H9 (cell line): ENCODE measurements around the gene CGB5. TPM values are rescaled to one million over a fixed set of nuclear protein-coding genes. Genes with fewer than 3 reads are reported as not detected.

Experiments
- DNase-seq: peaks from one replicate; pipeline ENCODE4 v3.0.0-alpha.2; 2017
- H2AFZ ChIP-seq: one replicate; pipeline ENCODE4 v1.6.1; 2013; ENCODE audit warnings: mild to moderate bottlenecking, low read length, control low read depth, moderate library complexity
- H2AK5ac ChIP-seq: 2 replicates; pipeline ENCODE4 v1.6.1; 2013; ENCODE audit warnings: low read length, control low read depth, mixed read lengths; ENCODE audit not compliant: insufficient read length
- H2BK120ac ChIP-seq: one replicate; pipeline ENCODE4 v1.6.1; 2013; ENCODE audit warnings: low read depth, mild to moderate bottlenecking, low read length, control low read depth, inconsistent platforms; ENCODE audit not compliant: poor library complexity, severe bottlenecking
- H2BK12ac ChIP-seq: 2 replicates; pipeline ENCODE4 v1.6.1; 2013; ENCODE audit warnings: low read length, control low read depth, mixed read lengths, low read depth; ENCODE audit not compliant: insufficient read length
- H2BK15ac ChIP-seq: 2 replicates; pipeline ENCODE4 v1.6.1; 2013; ENCODE audit warnings: low read depth, low read length, control low read depth
- H2BK20ac ChIP-seq: one replicate; pipeline ENCODE4 v1.6.1; 2013; ENCODE audit warnings: low read depth, mild to moderate bottlenecking, low read length, control low read depth, inconsistent platforms; ENCODE audit not compliant: poor library complexity, severe bottlenecking
- H2BK5ac ChIP-seq: 2 replicates; pipeline ENCODE4 v1.6.1; 2013; ENCODE audit warnings: low read length, control low read depth, mixed read lengths; ENCODE audit not compliant: insufficient read length
- H3K14ac ChIP-seq: 2 replicates; pipeline ENCODE4 v1.6.1; 2013; ENCODE audit warnings: low read length, control low read depth; ENCODE audit not compliant: insufficient read depth
- H3K18ac ChIP-seq: 2 replicates; pipeline ENCODE4 v1.6.1; 2013; ENCODE audit warnings: low read depth, mild to moderate bottlenecking, mixed read lengths, low read length, control low read depth; ENCODE audit not compliant: insufficient read length
- H3K23ac ChIP-seq: 2 replicates; pipeline ENCODE4 v1.6.1; 2013; ENCODE audit warnings: low read length, control low read depth, mixed read lengths, low read depth; ENCODE audit not compliant: insufficient read length
- H3K23me2 ChIP-seq: 2 replicates; pipeline ENCODE4 v1.6.1; 2013; ENCODE audit warnings: low read depth, mild to moderate bottlenecking, mixed read lengths, low read length, control low read depth; ENCODE audit not compliant: insufficient read length, poor library complexity, severe bottlenecking
- H3K27ac ChIP-seq: 2 replicates; pipeline ENCODE4 v1.5.1; 2013; ENCODE audit warnings: low read length, control low read depth, mixed read lengths, low read depth; ENCODE audit not compliant: insufficient read length
- H3K27me3 ChIP-seq: 2 replicates; pipeline ENCODE4 v1.6.1; 2013; ENCODE audit warnings: low read length, control low read depth, inconsistent platforms; ENCODE audit not compliant: insufficient read depth
- H3K4ac ChIP-seq: 2 replicates; pipeline ENCODE4 v1.6.1; 2013; ENCODE audit warnings: low read depth, mild to moderate bottlenecking, control low read depth, inconsistent platforms, low read length, moderate library complexity
- H3K4me1 ChIP-seq: 2 replicates; pipeline ENCODE4 v1.6.1; 2013; ENCODE audit warnings: low read length, control low read depth, inconsistent platforms; ENCODE audit not compliant: insufficient read depth
- H3K4me2 ChIP-seq: 2 replicates; pipeline ENCODE4 v1.6.1; 2013; ENCODE audit warnings: low read length, control low read depth, mixed read lengths; ENCODE audit not compliant: insufficient read length, insufficient read depth
- H3K56ac ChIP-seq: 2 replicates; pipeline ENCODE4 v1.6.1; 2013; ENCODE audit warnings: low read depth, mild to moderate bottlenecking, mixed read lengths, low read length, control low read depth; ENCODE audit not compliant: insufficient read length
- H3K79me1 ChIP-seq: 2 replicates; pipeline ENCODE4 v1.6.1; 2013; ENCODE audit warnings: low read depth, mild to moderate bottlenecking, moderate library complexity, low read length, control low read depth, inconsistent platforms; ENCODE audit not compliant: insufficient read depth, poor library complexity, severe bottlenecking
- H3K79me2 ChIP-seq: 2 replicates; pipeline ENCODE4 v1.6.1; 2013; ENCODE audit warnings: low read length, control low read depth, inconsistent platforms; ENCODE audit not compliant: insufficient read depth
- H3K9ac ChIP-seq: 2 replicates; pipeline ENCODE4 v1.6.1; 2013; ENCODE audit warnings: low read length, control low read depth, mixed read lengths; ENCODE audit not compliant: insufficient read length; ENCODE audit errors: extremely low read depth
- H3K9me3 ChIP-seq: one replicate; pipeline ENCODE4 v1.6.1; 2013; ENCODE audit warnings: low read depth, low read length, inconsistent platforms; ENCODE audit not compliant: control insufficient read depth
- H3T11ph ChIP-seq: one replicate; pipeline ENCODE4 v1.6.1; 2013; ENCODE audit warnings: mild to moderate bottlenecking, low read length, control low read depth, inconsistent platforms
- H4K20me1 ChIP-seq: one replicate; pipeline ENCODE4 v1.6.1; 2013; ENCODE audit not compliant: control insufficient read depth, insufficient read length, insufficient read depth
- H4K5ac ChIP-seq: 2 replicates; pipeline ENCODE4 v1.6.1; 2013; ENCODE audit warnings: low read depth, mild to moderate bottlenecking, mixed read lengths, low read length, control low read depth; ENCODE audit not compliant: insufficient read length
- H4K8ac ChIP-seq: replicated peaks from 2 replicates; pipeline ENCODE4 v1.6.1; 2013; ENCODE audit warnings: low read length, control low read depth, mixed read lengths, low read depth; ENCODE audit not compliant: insufficient read length
- H4K91ac ChIP-seq: 2 replicates; pipeline ENCODE4 v1.6.1; 2013; ENCODE audit warnings: low read depth, mild to moderate bottlenecking, moderate library complexity, mixed read lengths, low read length, control low read depth; ENCODE audit not compliant: insufficient read length
- H3K27ac Mint-ChIP-seq, 3 experiments: 2 replicates in 2 of 3; 3 replicates in 1 of 3; pipeline ENCODE4 v1.8.0; 2020 to 2021; ENCODE audit warnings: mixed read lengths in 3 of 3, mild to moderate bottlenecking in 1 of 3, moderate library complexity in 1 of 3
- H3K27me3 Mint-ChIP-seq: 2 replicates; pipeline ENCODE4 v1.8.0; 2021; ENCODE audit warnings: low read depth, mild to moderate bottlenecking, moderate library complexity, mixed read lengths
- H3K36me3 Mint-ChIP-seq, 3 experiments: 2 replicates in 2 of 3; 3 replicates in 1 of 3; pipeline ENCODE4 v1.8.0; 2020 to 2021; ENCODE audit warnings: low read depth in 3 of 3, mixed read lengths in 3 of 3; ENCODE audit not compliant: insufficient read depth in 1 of 3
- H3K4me1 Mint-ChIP-seq, 2 experiments: 2 replicates each; pipeline ENCODE4 v1.8.0; 2020; ENCODE audit warnings: mixed read lengths in 2 of 2
- H3K4me3 Mint-ChIP-seq, 2 experiments: 2 replicates in 1 of 2; 3 replicates in 1 of 2; pipeline ENCODE4 v1.8.0; 2020 to 2021; ENCODE audit warnings: mild to moderate bottlenecking in 2 of 2, mixed read lengths in 2 of 2, moderate library complexity in 1 of 2
- H3K9me3 Mint-ChIP-seq, 2 experiments: 2 replicates in 1 of 2; 3 replicates in 1 of 2; pipeline ENCODE4 v1.8.0; 2020; ENCODE audit warnings: mild to moderate bottlenecking in 2 of 2, mixed read lengths in 2 of 2, moderate library complexity in 1 of 2
- WGBS: extraction: QIAGEN DNeasy Blood & Tissue Kit; methylation state at CpG from one replicate; pipeline ENCODE4 v1.1.7; 2013; ENCODE audit warnings: missing lambda C conversion rate, low lambda C conversion rate, mixed read lengths; ENCODE audit not compliant: insufficient read length; ENCODE audit errors: extremely low coverage; 5-methylcytosine and 5-hydroxymethylcytosine counted together
- total RNA-seq: library from RNA; stranded (reverse); gene quantifications from 2 replicates; pipeline ENCODE4 v1.2.1, GENCODE V29; 2021
- TF ChIP-seq, protein P1 (sequence below): fragments of 200-600 bp; sonication (generic); conservative IDR thresholded peaks from 3 replicates; pipeline ENCODE4 v1.8.0; 2021; ENCODE audit warnings: antibody characterized with exemption, mild to moderate bottlenecking

The CGB5 gene
- total RNA-seq, 1 experiment from 2014 or later = not detected

GRCh38 chr19:49091391-49092038 is 47.9 kb downstream of the CGB5 start:
- H2AFZ ChIP-seq = no peak overlapping the region
- H4K5ac ChIP-seq = no peak overlapping the region
- Mint-ChIP-seq H3K4me3 (no peak overlapping the region), H3K27ac (no peak overlapping the region), H3K4me1 (peaks cover 6 to 7% of the 10 kb centered on the region in 2 experiments), H3K27me3 (no peaks in the 10 kb centered on the region), H3K9me3 (no peaks in the 10 kb centered on the region), H3K36me3 (peaks cover 46 to 85% (median 84%) of the 10 kb centered on the region in 3 experiments)
- no peak overlapping the region for H3K9ac ChIP-seq
- TF ChIP-seq, protein P1, sequence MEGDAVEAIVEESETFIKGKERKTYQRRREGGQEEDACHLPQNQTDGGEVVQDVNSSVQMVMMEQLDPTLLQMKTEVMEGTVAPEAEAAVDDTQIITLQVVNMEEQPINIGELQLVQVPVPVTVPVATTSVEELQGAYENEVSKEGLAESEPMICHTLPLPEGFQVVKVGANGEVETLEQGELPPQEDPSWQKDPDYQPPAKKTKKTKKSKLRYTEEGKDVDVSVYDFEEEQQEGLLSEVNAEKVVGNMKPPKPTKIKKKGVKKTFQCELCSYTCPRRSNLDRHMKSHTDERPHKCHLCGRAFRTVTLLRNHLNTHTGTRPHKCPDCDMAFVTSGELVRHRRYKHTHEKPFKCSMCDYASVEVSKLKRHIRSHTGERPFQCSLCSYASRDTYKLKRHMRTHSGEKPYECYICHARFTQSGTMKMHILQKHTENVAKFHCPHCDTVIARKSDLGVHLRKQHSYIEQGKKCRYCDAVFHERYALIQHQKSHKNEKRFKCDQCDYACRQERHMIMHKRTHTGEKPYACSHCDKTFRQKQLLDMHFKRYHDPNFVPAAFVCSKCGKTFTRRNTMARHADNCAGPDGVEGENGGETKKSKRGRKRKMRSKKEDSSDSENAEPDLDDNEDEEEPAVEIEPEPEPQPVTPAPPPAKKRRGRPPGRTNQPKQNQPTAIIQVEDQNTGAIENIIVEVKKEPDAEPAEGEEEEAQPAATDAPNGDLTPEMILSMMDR = no peak
- H3K4ac ChIP-seq = no peak overlapping the region
- no peaks in the 10 kb centered on the region for H3K23me2 ChIP-seq
- no peak overlapping the region for H4K91ac ChIP-seq
- H4K20me1 ChIP-seq = no peaks in the 10 kb centered on the region
- H2BK120ac ChIP-seq = no peak overlapping the region
- no peak overlapping the region for H2BK20ac ChIP-seq
- WGBS = no CpG with 5 or more reads among the region's 17 CpGs
- no peak overlapping the region for H2BK15ac ChIP-seq
- H3K27me3 ChIP-seq = no peaks in the 10 kb centered on the region
- H3K27ac ChIP-seq = no peak overlapping the region
- no peak for DNase-seq
- no peak overlapping the region for H3K4me2 ChIP-seq
- no peak overlapping the region for H2BK12ac ChIP-seq
- no peak overlapping the region for H3K56ac ChIP-seq
- no peak overlapping the region for H3K18ac ChIP-seq
- no peak overlapping the region for H3K23ac ChIP-seq
- H4K8ac ChIP-seq = no peak overlapping the region
- no peaks in the 10 kb centered on the region for H3K9me3 ChIP-seq
- no peak overlapping the region for H2BK5ac ChIP-seq
- peaks cover 8% of the 10 kb centered on the region for H3K79me1 ChIP-seq
- peaks cover under 1% of the 10 kb centered on the region; the same call in 1 of the 2 replicates for H3K4me1 ChIP-seq
- H2AK5ac ChIP-seq = no peak overlapping the region
- H3K79me2 ChIP-seq = peaks cover 21% of the 10 kb centered on the region
- H3T11ph ChIP-seq = no peak overlapping the region
- no peak overlapping the region for H3K14ac ChIP-seq
